Esophagus squamous epithelium (tissue), 5 donors: Measurements from ENCODE around the gene CYB5A. TPM values are rescaled to one million over a fixed set of nuclear protein-coding genes. Genes with fewer than 3 reads are reported as not detected.

ENCODE experiments used
- DNase-seq: peaks from one replicate; lab custom pipeline; 2025; lab: John Stamatoyannopoulos, UW
- H3K27ac ChIP-seq, 4 donors: fragments of 200-600 bp; sonication (generic); one replicate each; pipeline ENCODE4 v1.5.1; 2016 to 2019; ENCODE audit warnings: mild to moderate bottlenecking in 1 of 4
- H3K27me3 ChIP-seq, 4 donors: fragments of 200-600 bp; sonication (generic); 1 replicate in 3 of 4; 2 replicates in 1 of 4; pipeline versions ENCODE4 v1.5.1 to v1.6.0; 2017 to 2021; ENCODE audit warnings: antibody characterized with exemption in 1 of 4
- H3K36me3 ChIP-seq, 3 donors: fragments of 200-600 bp; sonication (generic); one replicate each; pipeline ENCODE4 v1.5.1; 2016 to 2019
- H3K4me1 ChIP-seq, 3 donors: fragments of 200-600 bp; sonication (generic); one replicate each; pipeline ENCODE4 v1.5.1; 2017 to 2019
- H3K4me3 ChIP-seq, 4 donors: fragments of 200-600 bp; sonication (generic); 1 replicate in 3 of 4; 2 replicates in 1 of 4; pipeline ENCODE4 v1.5.1; 2016 to 2019; ENCODE audit warnings: mild to moderate bottlenecking in 2 of 4, moderate library complexity in 1 of 4
- H3K9me3 ChIP-seq, 3 donors: fragments of 200-600 bp; sonication (generic); one replicate each; pipeline ENCODE4 v1.5.1; 2016 to 2019
- POLR2A ChIP-seq, 4 donors: fragments of 450-650 bp; IDR thresholded peaks; one replicate each; pipeline ENCODE4 v1.6.1; 2017; ENCODE audit warnings: antibody characterized with exemption in 4 of 4, mild to moderate bottlenecking in 4 of 4, moderate library complexity in 3 of 4
- WGBS, 2 donors: methylation state at CpG; one replicate each; pipeline ENCODE4 v1.1.5; 2018; 5-methylcytosine and 5-hydroxymethylcytosine counted together
- intact Hi-C: fragments of 100-400 bp; cut with DNase I; formaldehyde crosslinking; loops from one replicate; pipeline ENCODE4 v1.15.0; 2022
- total RNA-seq, 4 donors: library from RNA; depleted of rRNA; stranded (reverse); fragments of >200 nt; gene quantifications; one replicate each; pipeline ENCODE4 v1.1.0, GENCODE V29; 2016
- TF ChIP-seq, protein P1 (sequence below), 6 experiments: fragments of 450-650 bp in 4 of 6; fragments of 200-600 bp in 2 of 6; sonication (generic) in 2 of 6; IDR thresholded peaks; one replicate each; pipeline ENCODE4 v1.5.1; 2016 to 2019; ENCODE audit warnings: antibody characterized with exemption in 6 of 6, mild to moderate bottlenecking in 4 of 6, moderate library complexity in 4 of 6
- donor health status: DM: yes; HTN: yes; CAD: no.

Gene CYB5A
- total RNA-seq, 4 donors from 2014 or later = 75.2 to 115 (median 90.3) TPM

DNA sequence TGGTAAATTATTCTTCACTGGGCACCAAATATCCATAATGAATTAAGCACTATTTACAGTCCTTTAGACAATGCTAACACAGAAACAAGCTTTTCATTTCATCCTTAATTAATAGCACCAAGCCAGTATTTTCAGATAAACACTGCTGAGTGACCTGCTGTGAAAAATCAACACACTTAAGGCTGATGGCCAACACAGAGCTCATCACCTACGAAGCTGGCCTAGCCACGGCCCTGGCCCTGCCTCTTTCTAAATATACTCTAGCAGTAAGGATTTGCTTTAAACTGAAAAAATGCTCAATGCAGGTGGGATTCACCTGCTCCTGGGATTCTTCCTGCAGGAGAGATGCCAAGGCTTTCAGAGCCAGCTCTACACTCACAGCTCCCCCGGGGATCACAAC, 18.4 kb downstream of the CYB5A start:
- DNase-seq = no peak
- Histone ChIP-seq H3K9me3 (no peaks in the 10 kb centered on the region), H3K27ac (no peak overlapping the region), H3K36me3 (peaks cover 0 to 10% (median 0%) of the 10 kb centered on the region in 3 donors), H3K4me3 (no peak overlapping the region), H3K27me3 (no peaks in the 10 kb centered on the region), H3K4me1 (peaks cover 9 to 96% (median 17%) of the 10 kb centered on the region in 3 donors)
- 63 to 79% methylated on average over 2 of the region's 3 CpGs for WGBS, 2 donors
- intact Hi-C loops = no loop called here
- TF ChIP-seq POLR2A (IDR thresholded peaks at IDR 0.05) = no peak
- TF ChIP-seq, protein P1, sequence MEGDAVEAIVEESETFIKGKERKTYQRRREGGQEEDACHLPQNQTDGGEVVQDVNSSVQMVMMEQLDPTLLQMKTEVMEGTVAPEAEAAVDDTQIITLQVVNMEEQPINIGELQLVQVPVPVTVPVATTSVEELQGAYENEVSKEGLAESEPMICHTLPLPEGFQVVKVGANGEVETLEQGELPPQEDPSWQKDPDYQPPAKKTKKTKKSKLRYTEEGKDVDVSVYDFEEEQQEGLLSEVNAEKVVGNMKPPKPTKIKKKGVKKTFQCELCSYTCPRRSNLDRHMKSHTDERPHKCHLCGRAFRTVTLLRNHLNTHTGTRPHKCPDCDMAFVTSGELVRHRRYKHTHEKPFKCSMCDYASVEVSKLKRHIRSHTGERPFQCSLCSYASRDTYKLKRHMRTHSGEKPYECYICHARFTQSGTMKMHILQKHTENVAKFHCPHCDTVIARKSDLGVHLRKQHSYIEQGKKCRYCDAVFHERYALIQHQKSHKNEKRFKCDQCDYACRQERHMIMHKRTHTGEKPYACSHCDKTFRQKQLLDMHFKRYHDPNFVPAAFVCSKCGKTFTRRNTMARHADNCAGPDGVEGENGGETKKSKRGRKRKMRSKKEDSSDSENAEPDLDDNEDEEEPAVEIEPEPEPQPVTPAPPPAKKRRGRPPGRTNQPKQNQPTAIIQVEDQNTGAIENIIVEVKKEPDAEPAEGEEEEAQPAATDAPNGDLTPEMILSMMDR (IDR thresholded peaks at IDR 0.05) = no peak

DNA sequence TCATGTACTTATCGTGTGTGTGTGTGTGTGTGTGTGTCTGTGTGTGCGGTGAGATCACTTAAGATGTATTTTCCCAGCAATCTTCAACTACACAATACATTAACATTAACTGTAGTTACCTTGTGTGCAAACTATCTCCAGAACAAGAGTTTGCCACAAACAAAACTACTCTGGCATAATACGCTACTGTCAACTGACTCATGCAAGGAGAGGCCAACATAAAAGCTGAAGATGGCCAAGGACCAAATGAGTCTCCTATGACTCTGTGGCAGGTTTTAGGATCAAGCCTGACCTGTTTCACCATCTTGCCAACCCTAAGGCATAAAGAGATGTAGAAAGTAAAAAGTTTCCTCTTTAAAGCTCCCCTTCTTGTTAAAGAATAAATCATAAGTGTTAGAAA, 20.1 kb downstream of the CYB5A start:
- WGBS, 2 donors = 38 to 39% methylated on average over 3 of the region's 3 CpGs
- intact Hi-C loops = no loop called here
- no peak for TF ChIP-seq POLR2A (IDR thresholded peaks at IDR 0.05)
- TF ChIP-seq, protein P1 (IDR thresholded peaks at IDR 0.05) = no peak
- H3K4me3 ChIP-seq = no peak overlapping the region
- H3K27me3 ChIP-seq = no peaks in the 10 kb centered on the region
- H3K4me1 ChIP-seq = peaks cover 9 to 79% (median 14%) of the 10 kb centered on the region in 3 donors
- H3K36me3 ChIP-seq = peaks cover 0 to 13% (median 0%) of the 10 kb centered on the region in 3 donors
- DNase-seq = no peak
- H3K27ac ChIP-seq = peak overlapping the region in 2 of 4 donors; percentile 65 to 67
- no peaks in the 10 kb centered on the region for H3K9me3 ChIP-seq

DNA sequence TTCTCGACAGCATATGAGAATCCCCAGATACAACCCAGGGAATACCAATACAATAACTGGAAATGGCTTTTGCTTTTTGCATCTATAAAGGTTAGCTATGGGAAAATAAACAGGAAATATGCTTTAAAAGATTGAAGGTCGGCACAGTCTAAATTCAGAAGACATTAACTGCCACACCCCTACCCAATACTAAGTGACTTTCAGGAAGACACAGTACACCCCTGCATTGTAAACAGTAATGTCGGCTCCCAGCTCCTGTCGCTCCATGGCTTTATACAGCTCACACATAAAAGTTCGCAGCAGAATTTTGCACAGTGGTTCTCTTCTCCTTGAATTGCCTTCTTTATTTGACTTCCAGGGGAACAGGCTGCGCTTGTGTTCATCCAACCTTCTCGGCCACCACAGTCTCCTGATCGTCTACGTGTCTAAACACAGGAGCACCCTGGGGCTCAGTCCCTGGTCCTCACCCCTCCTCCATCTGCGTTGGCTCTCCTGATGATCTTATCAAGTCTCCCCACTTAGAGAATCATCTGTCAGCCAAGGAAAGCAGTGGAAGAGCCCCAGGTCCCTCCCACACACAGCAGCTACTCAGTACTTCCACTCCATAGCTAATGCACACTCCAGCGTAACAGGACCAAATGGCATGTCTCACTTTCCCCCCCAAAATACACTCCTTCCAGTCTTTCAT, 22.7 kb downstream of the CYB5A start:
- H3K4me1 ChIP-seq = peaks cover 3 to 56% (median 13%) of the 10 kb centered on the region in 3 donors
- peaks cover 0 to 32% (median 0%) of the 10 kb centered on the region in 3 donors for H3K36me3 ChIP-seq
- no peaks in the 10 kb centered on the region for H3K9me3 ChIP-seq
- H3K4me3 ChIP-seq = no peak overlapping the region
- no peak overlapping the region for H3K27ac ChIP-seq
- WGBS, 2 donors = 61 to 63% methylated on average over 11 of the region's 11 CpGs
- intact Hi-C loops = no loop called here
- DNase-seq = no peak
- H3K27me3 ChIP-seq = no peaks in the 10 kb centered on the region
- TF ChIP-seq, protein P1 (IDR thresholded peaks at IDR 0.05) = no peak
- TF ChIP-seq POLR2A (IDR thresholded peaks at IDR 0.05) = no peak

DNA sequence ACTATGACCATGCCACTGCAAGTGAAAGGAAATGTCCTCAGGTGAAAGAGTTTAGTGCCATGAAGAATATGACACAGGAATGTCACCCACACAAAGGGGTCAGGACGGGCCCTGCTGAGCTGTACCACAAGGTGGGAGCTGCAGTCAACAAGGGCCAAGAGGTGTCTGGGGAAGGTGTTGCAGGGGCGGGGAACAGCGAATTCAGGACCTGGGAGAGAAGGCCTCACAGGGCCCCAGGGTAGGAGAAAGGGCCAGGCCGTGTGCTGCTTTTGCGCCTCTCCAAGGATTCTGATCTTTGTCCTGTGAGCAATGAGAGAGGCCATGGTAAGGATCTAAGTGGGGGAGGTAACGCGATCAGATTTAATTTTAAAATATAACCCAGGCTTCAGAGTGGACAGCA, 23.6 kb downstream of the CYB5A start:
- intact Hi-C loops = no loop called here
- no peak overlapping the region for H3K27ac ChIP-seq
- TF ChIP-seq, protein P1 (IDR thresholded peaks at IDR 0.05) = no peak
- TF ChIP-seq POLR2A (IDR thresholded peaks at IDR 0.05) = no peak
- no peak for DNase-seq
- H3K4me3 ChIP-seq = no peak overlapping the region
- no peaks in the 10 kb centered on the region for H3K27me3 ChIP-seq
- WGBS, 2 donors = 93 to 97% methylated on average over 7 of the region's 7 CpGs
- H3K4me1 ChIP-seq = peaks cover 3 to 47% (median 13%) of the 10 kb centered on the region in 3 donors
- H3K36me3 ChIP-seq = peaks cover 0 to 34% (median 0%) of the 10 kb centered on the region in 3 donors
- H3K9me3 ChIP-seq = no peaks in the 10 kb centered on the region

DNA sequence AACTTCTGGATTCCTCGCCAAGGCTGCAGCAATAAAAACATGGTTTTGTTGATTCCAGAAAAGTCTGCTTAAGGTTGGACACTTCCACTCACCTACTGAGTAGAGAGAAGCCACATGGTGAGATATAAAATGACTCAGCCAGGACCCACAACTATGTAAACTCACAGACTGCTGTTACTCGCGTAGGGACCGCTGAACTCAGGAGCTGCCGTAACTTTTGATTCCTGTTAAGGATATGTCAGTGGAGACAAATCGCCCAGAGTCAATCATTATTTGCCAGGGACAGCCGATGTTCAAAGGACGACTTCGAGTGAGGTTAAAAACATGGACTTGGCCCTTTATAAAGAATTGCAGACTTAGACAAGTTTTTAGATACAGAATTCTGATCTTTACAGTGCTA, 25.6 kb downstream of the CYB5A start:
- H3K36me3 ChIP-seq = peaks cover 0 to 55% (median 0%) of the 10 kb centered on the region in 3 donors
- intact Hi-C loops = no loop called here

More for the DNA sequence above, 25.6 kb downstream of the CYB5A start:
- H3K9me3 ChIP-seq = no peaks in the 10 kb centered on the region
- no peak overlapping the region for H3K4me3 ChIP-seq
- H3K4me1 ChIP-seq = peaks cover 3 to 27% (median 6%) of the 10 kb centered on the region in 3 donors
- no peak overlapping the region for H3K27ac ChIP-seq
- TF ChIP-seq, protein P1 (IDR thresholded peaks at IDR 0.05) = no peak
- no peak for TF ChIP-seq POLR2A (IDR thresholded peaks at IDR 0.05)
- no peak for DNase-seq
- WGBS, 2 donors = 71 to 73% methylated on average over 9 of the region's 9 CpGs
- no peaks in the 10 kb centered on the region for H3K27me3 ChIP-seq
